DLD1 (cell line): ENCODE measurements around the gene NTRK1.

Experiments used
- in situ Hi-C: cut with HindIII; loops from 2 replicates; pipeline ENCODE4 v1.10.0; 2017; ENCODE audit warnings: low sequenced_read_pairs

Gene NTRK1

DNA sequence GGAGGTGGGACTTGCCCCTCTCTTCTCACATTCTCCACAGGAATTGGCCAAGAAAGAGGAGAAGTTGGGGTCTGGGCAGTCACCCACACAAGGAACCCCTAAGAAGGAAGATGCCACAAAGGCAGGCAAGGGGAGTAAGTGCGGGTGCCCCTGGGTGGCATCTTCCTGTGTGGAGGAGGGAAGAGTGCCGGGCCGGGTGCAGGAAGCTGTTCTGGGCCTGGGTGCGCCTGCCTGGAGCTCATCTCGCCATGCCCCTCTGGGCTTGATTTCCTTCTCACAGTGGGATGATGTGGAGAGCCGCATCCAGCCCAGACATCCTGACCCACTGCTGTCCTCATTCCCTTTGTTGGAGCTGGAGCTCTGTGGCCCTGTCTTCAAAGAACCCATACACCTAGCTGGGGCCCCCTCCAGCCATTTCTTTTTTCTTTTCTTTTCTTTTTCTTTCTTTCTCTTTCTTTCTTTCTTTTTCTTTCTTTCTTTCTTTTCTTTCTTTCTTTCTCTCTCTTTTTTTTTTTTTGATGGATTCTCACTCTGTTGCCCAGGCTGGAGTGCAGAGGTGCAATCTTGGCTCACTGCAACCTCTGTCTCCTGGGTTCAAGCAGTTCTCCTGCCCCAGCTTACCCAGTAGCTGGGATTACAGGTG is 69.1 kb downstream of the NTRK1 start:
- in situ Hi-C loops: no loop called here

- in situ Hi-C loops: no loop called here
Measured at GRCh38 chr1:156930483-156930882, 69.8 kb downstream of the NTRK1 start.
